Panc1 (cell line): ENCODE results near the gene MIOX. TPM values are rescaled to one million over a fixed set of nuclear protein-coding genes. Genes with fewer than 3 reads are reported as not detected.

ENCODE experiments used
- ATAC-seq: fragments of 200-7000 bp; cut with Tn5 transposase; 2 replicates; pipeline ENCODE4 v1.9.1; 2020; ENCODE audit warnings: mild to moderate bottlenecking, moderate library complexity
- BruUV-seq: library from RNA; stranded (reverse); fragments of 400-500 nt; replicated peaks from 2 replicates; lab custom pipeline; 2021; lab: Mats Ljungman, UMichigan
- CTCF ChIA-PET: fragments of 300-600 bp; sonication (Branson Sonifier 250); formaldehyde crosslinking; loops from one replicate; lab custom pipeline; 2022; ENCODE audit warnings: antibody characterized with exemption; lab: Charles Lee
- POLR2A ChIA-PET: fragments of 300-600 bp; sonication (Branson Sonifier 250); formaldehyde crosslinking; loops from one replicate; lab custom pipeline; 2022; ENCODE audit warnings: antibody characterized with exemption; lab: Charles Lee
- DNase-seq: peaks from one replicate; pipeline ENCODE4 v3.0.0-alpha.2; 2010; ENCODE audit warnings: low read depth, low spot score
- H3K27ac ChIP-seq: 2 replicates; pipeline ENCODE4 v1.5.1; 2011; ENCODE audit warnings: mild to moderate bottlenecking, low read length, inconsistent platforms
- H3K27me3 ChIP-seq: fragments of 200-500 bp; sonication (Bioruptor generic); 2 replicates; pipeline ENCODE4 v1.6.0; 2014; ENCODE audit warnings: low read length, inconsistent platforms; ENCODE audit not compliant: control insufficient read depth, insufficient read depth
- H3K36me3 ChIP-seq: fragments of 200-500 bp; sonication (Bioruptor generic); 2 replicates; pipeline ENCODE4 v1.5.1; 2014; ENCODE audit warnings: inconsistent platforms, mild to moderate bottlenecking, low read length, moderate library complexity; ENCODE audit not compliant: control insufficient read depth, insufficient read depth
- H3K4me1 ChIP-seq: 2 replicates; pipeline ENCODE4 v1.5.1; 2011; ENCODE audit warnings: inconsistent platforms, mild to moderate bottlenecking, low read length, moderate library complexity; ENCODE audit not compliant: control insufficient read depth, insufficient read depth
- H3K4me3 ChIP-seq, 2 experiments: 2 replicates each; pipeline ENCODE4 v1.5.1; 2011 to 2012; ENCODE audit warnings: low read depth in 2 of 2, low read length in 2 of 2, mild to moderate bottlenecking in 2 of 2, inconsistent platforms in 1 of 2, moderate library complexity in 1 of 2
- H3K9me3 ChIP-seq: fragments of 200-500 bp; sonication (Bioruptor generic); 2 replicates; pipeline ENCODE4 v1.5.1; 2014; ENCODE audit warnings: low read depth, mild to moderate bottlenecking, inconsistent platforms, low read length, moderate library complexity; ENCODE audit not compliant: control insufficient read depth, insufficient read depth
- CTCF ChIP-seq: fragments of 450-650 bp; IDR thresholded peaks from 2 replicates; pipeline ENCODE4 v1.5.1; 2017; ENCODE audit warnings: mild to moderate bottlenecking
- POLR2AphosphoS5 ChIP-seq: IDR thresholded peaks from 2 replicates; pipeline ENCODE4 v1.6.1; 2012; ENCODE audit warnings: mild to moderate bottlenecking, low read depth, low read length, moderate library complexity
- REST ChIP-seq, 2 experiments: IDR thresholded peaks; 2 replicates each; pipeline ENCODE4 v1.6.1; 2011 to 2012; ENCODE audit warnings: low read depth in 2 of 2, control low read depth in 1 of 2, low read length in 1 of 2, mild to moderate bottlenecking in 1 of 2, moderate library complexity in 1 of 2; ENCODE audit not compliant: insufficient read depth in 1 of 2
- SIN3A ChIP-seq: IDR thresholded peaks from 2 replicates; pipeline ENCODE4 v1.6.1; 2012; ENCODE audit warnings: low read depth, mild to moderate bottlenecking, low read length, moderate library complexity, borderline replicate concordance; ENCODE audit not compliant: insufficient read depth
- TCF7L2 ChIP-seq: IDR thresholded peaks from 2 replicates; pipeline ENCODE4 v1.6.1; 2011; ENCODE audit warnings: mild to moderate bottlenecking, low read depth, low read length, inconsistent platforms
- in situ Hi-C: cut with HindIII; loops from 2 replicates; pipeline ENCODE4 v1.10.0; 2016; ENCODE audit warnings: low sequenced_read_pairs, low pct_unique_long_range_greater_than_20kb
- intact Hi-C: fragments of 100-400 bp; cut with micrococcal nuclease; formaldehyde crosslinking; loops from one replicate; pipeline ENCODE4 v1.10.0; 2022; ENCODE audit not compliant: unreplicated experiment
- total RNA-seq: library from RNA; stranded (reverse); gene quantifications from one replicate; pipeline ENCODE4 v1.2.1, GENCODE V29; 2021; ENCODE audit not compliant: unreplicated experiment

MIOX gene
- total RNA-seq, 1 experiment from 2014 or later, result 0.23 TPM

GRCh38 chr22:50528682-50529415 is 42.2 kb downstream of the MIOX start:
- Histone ChIP-seq H3K36me3 (no peaks in the 10 kb centered on the region; the same call in 1 of the 2 replicates), H3K27me3 (no peaks in the 10 kb centered on the region), H3K27ac (peak overlapping the region; percentile 78), H3K4me3 (peak overlapping the region; percentile 56 to 79), H3K4me1 (peaks cover 7% of the 10 kb centered on the region), H3K9me3 (no peaks in the 10 kb centered on the region)
- ATAC-seq, result no peak
- TF ChIP-seq REST (IDR thresholded peaks at IDR 0.05; ENCODE audit: insufficient read depth in 1 of 2, low read depth in 2 of 2, low read length in 1 of 2) (0 out of 4 replicates have a peak, but pooled peaks of 1 of the 2 experiments have one; percentile 10), POLR2AphosphoS5 (no peak; the same call in 1 of the 2 replicates)
- BruUV-seq, result no TSS peak
- CTCF ChIA-PET, result interaction anchor here (0.6 kb wide), 1 partner anchor 92 kb away, joined by 4 read pairs; no protein-coding TSS in a partner anchor
- in situ Hi-C loops, result no loop called here
- no peak for DNase-seq
- POLR2A ChIA-PET, result interaction anchor here (0.5 kb wide), 1 partner anchor 98 kb away, joined by 4 read pairs; no protein-coding TSS in a partner anchor
- intact Hi-C loops, result no loop called here

- TF ChIP-seq REST (IDR thresholded peaks at IDR 0.05; ENCODE audit: insufficient read depth in 1 of 2, low read depth in 2 of 2, low read length in 1 of 2), result no peak
- TF ChIP-seq TCF7L2, result no peak
- TF ChIP-seq SIN3A, result no peak
- no peak for TF ChIP-seq CTCF
- TF ChIP-seq POLR2AphosphoS5, result no peak
- POLR2A ChIA-PET, result interaction anchor here (0.5 kb wide), 1 partner anchor 98 kb away, joined by 4 read pairs; no protein-coding TSS in a partner anchor
- CTCF ChIA-PET, result no interaction called here
- peak overlapping the region; percentile 56 to 79 for H3K4me3 ChIP-seq
- ATAC-seq (no peak), DNase-seq (no peak)
- no TSS peak for BruUV-seq
- in situ Hi-C loops (no loop called here), intact Hi-C loops (no loop called here)
- peaks cover 7% of the 10 kb centered on the region for H3K4me1 ChIP-seq
- no peaks in the 10 kb centered on the region for H3K9me3 ChIP-seq
- no peaks in the 10 kb centered on the region for H3K27me3 ChIP-seq
- H3K27ac ChIP-seq, result peak overlapping the region; percentile 78
- H3K36me3 ChIP-seq, result no peaks in the 10 kb centered on the region; the same call in 1 of the 2 replicates
Observed at GRCh38 chr22:50529416-50529896, 42.8 kb downstream of the MIOX start.
